SK-N-MC (cell line): Measurements from ENCODE around the gene CMSS1.

Experiments
- EZH2 ChIP-seq: fragments of 200-600 bp; sonication (generic); IDR thresholded peaks from one replicate; pipeline ENCODE4 v1.6.1; 2017; ENCODE audit warnings: antibody characterized with exemption
- POLR2AphosphoS5 ChIP-seq: IDR thresholded peaks from 2 replicates; pipeline ENCODE4 v1.6.1; 2012; ENCODE audit warnings: mild to moderate bottlenecking, low read depth, low read length, borderline replicate concordance

- TF ChIP-seq EZH2 (no peak), POLR2AphosphoS5 (no peak)
Observed at GRCh38 chr3:99951701-99952100, 134.0 kb downstream of the CMSS1 start.
